Measurements from ENCODE around the gene EEF1AKMT4.

The EEF1AKMT4 gene

DNA sequence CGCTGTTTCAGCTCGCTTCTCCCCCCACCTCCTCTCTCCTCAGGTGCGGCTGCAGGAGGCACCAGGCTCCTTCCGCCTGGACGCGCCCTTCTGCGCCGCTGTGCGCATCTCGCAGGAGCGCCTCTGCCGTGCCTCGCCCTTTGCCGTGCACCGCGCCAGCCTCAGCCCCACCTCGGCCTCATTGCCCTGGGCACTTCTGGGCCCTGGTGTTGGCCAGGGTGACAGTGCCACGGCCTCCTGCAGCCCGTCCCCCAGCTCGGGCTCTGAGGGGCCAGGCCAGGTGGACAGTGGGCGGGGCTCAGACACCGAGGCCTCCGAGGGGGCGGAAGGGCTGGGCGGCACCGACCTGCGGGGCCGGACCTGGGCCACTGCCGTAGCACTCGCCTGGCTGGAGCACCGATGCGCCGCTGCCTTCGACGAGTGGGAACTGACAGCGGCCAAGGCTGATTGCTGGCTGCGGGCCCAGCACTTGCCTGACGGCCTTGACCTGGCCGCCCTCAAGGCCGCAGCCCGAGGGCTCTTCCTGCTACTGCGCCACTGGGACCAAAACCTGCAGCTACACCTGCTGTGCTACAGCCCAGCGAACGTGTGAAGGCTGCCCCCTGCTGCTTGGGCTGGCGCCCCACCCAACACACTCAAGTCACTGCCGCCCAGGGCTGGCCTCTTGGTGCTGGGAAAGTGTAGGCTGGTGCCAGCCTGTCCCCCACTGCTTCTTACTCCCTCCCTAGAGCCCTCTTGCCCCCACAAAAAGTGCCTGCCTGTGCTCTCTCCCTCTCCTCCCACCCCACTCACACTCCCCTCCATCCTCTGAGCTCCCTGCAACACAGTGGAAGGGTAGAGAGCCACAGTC is 7.8 kb upstream of the EEF1AKMT4 start:
- Histone ChIP-seq H3K27me3 (ENCODE audit: control insufficient read depth in 1 of 2, insufficient read depth in 1 of 2, low read length in 2 of 2) (peaks cover 0 to 25% of the 10 kb centered on the region in 2 experiments), H4K8ac (ENCODE audit: low read length) (no peak overlapping the region), H3K27ac (ENCODE audit: low read length, poor library complexity, severe bottlenecking) (no peak overlapping the region), H3K4me1 (ENCODE audit: control insufficient read depth, insufficient read depth, low read depth, low read length) (no peaks in the 10 kb centered on the region), H4K91ac (ENCODE audit: low read length) (peak overlapping the region; percentile 8), H3K18ac (ENCODE audit: low read depth in 1 of 2, low read length in 2 of 2) (no peak overlapping the region), H3K4me2 (ENCODE audit: low read length, poor library complexity, severe bottlenecking) (no peak overlapping the region), H2AK5ac (ENCODE audit: low read length, severe bottlenecking) (no peak overlapping the region), H3K4ac (ENCODE audit: low read depth in 1 of 2, low read length in 2 of 2) (no peak overlapping the region), H2BK12ac (ENCODE audit: low read length in 2 of 2) (no peak overlapping the region), H3K36me3 (ENCODE audit: control insufficient read depth in 1 of 2, insufficient read depth in 2 of 2, low read depth in 1 of 2, low read length in 2 of 2) (peaks cover 40 to 46% of the 10 kb centered on the region in 2 experiments), H3K9ac (ENCODE audit: low read length) (no peak overlapping the region), H3K9me3 (ENCODE audit: control insufficient read depth, low read length) (no peaks in the 10 kb centered on the region), H3K14ac (ENCODE audit: low read length in 2 of 2) (no peak overlapping the region), H2BK120ac (ENCODE audit: low read depth, low read length) (no peak overlapping the region), H3K79me1 (replicated peaks; ENCODE audit: low read length, poor library complexity, severe bottlenecking) (peaks cover 11% of the 10 kb centered on the region), H2AFZ (ENCODE audit: low read depth, low read length) (no peak overlapping the region), H3K4me3 (ENCODE audit: insufficient read depth in 1 of 2, low read depth in 1 of 2, low read length in 2 of 2) (no peak overlapping the region), H2BK5ac (ENCODE audit: low read depth, low read length, poor library complexity, severe bottlenecking) (no peak overlapping the region), H3K23ac (ENCODE audit: low read length in 2 of 2) (no peak overlapping the region), H2BK15ac (ENCODE audit: low read depth, poor library complexity, severe bottlenecking) (no peak overlapping the region)
- no peak for DNase-seq
- WGBS = 39% methylated on average over 44 of the region's 46 CpGs

- no peak overlapping the region for H3K9ac ChIP-seq (ENCODE audit: low read length)
- no peak overlapping the region for H3K27ac ChIP-seq (ENCODE audit: low read length, poor library complexity, severe bottlenecking)
- H2BK120ac ChIP-seq (ENCODE audit: low read depth, low read length) = no peak overlapping the region
- no peak overlapping the region for H3K23ac ChIP-seq (ENCODE audit: low read length in 2 of 2)
- H2BK15ac ChIP-seq (ENCODE audit: low read depth, poor library complexity, severe bottlenecking) = no peak overlapping the region
- no peaks in the 10 kb centered on the region for H3K9me3 ChIP-seq (ENCODE audit: control insufficient read depth, low read length)
- no peak overlapping the region for H4K8ac ChIP-seq (ENCODE audit: low read length)
- whole genome bisulfite sequencing = 95% methylated on average over 4 of the region's 5 CpGs
- H3K79me1 ChIP-seq (replicated peaks; ENCODE audit: low read length, poor library complexity, severe bottlenecking) = peaks cover 14% of the 10 kb centered on the region
- H4K91ac ChIP-seq (ENCODE audit: low read length) = no peak overlapping the region
- DNase-seq = no peak
- no peak overlapping the region for H3K4ac ChIP-seq (ENCODE audit: low read depth in 1 of 2, low read length in 2 of 2)
- H3K4me2 ChIP-seq (ENCODE audit: low read length, poor library complexity, severe bottlenecking) = no peak overlapping the region
- peaks cover 0 to 19% of the 10 kb centered on the region in 2 experiments for H3K27me3 ChIP-seq (ENCODE audit: control insufficient read depth in 1 of 2, insufficient read depth in 1 of 2, low read length in 2 of 2)
- no peak overlapping the region for H3K4me3 ChIP-seq (ENCODE audit: insufficient read depth in 1 of 2, low read depth in 1 of 2, low read length in 2 of 2)
- no peak overlapping the region for H2BK12ac ChIP-seq (ENCODE audit: low read length in 2 of 2)
- no peaks in the 10 kb centered on the region for H3K4me1 ChIP-seq (ENCODE audit: control insufficient read depth, insufficient read depth, low read depth, low read length)
- H2BK5ac ChIP-seq (ENCODE audit: low read depth, low read length, poor library complexity, severe bottlenecking) = no peak overlapping the region
- peaks cover 40 to 46% of the 10 kb centered on the region in 2 experiments for H3K36me3 ChIP-seq (ENCODE audit: control insufficient read depth in 1 of 2, insufficient read depth in 2 of 2, low read depth in 1 of 2, low read length in 2 of 2)
- no peak overlapping the region for H3K14ac ChIP-seq (ENCODE audit: low read length in 2 of 2)
- H3K18ac ChIP-seq (ENCODE audit: low read depth in 1 of 2, low read length in 2 of 2) = no peak overlapping the region
- H2AK5ac ChIP-seq (ENCODE audit: low read length, severe bottlenecking) = no peak overlapping the region
- no peak overlapping the region for H2AFZ ChIP-seq (ENCODE audit: low read depth, low read length)
These were observed 7.2 kb upstream of the EEF1AKMT4 start for GRCh38 chr3:184242297-184242685.

DNA sequence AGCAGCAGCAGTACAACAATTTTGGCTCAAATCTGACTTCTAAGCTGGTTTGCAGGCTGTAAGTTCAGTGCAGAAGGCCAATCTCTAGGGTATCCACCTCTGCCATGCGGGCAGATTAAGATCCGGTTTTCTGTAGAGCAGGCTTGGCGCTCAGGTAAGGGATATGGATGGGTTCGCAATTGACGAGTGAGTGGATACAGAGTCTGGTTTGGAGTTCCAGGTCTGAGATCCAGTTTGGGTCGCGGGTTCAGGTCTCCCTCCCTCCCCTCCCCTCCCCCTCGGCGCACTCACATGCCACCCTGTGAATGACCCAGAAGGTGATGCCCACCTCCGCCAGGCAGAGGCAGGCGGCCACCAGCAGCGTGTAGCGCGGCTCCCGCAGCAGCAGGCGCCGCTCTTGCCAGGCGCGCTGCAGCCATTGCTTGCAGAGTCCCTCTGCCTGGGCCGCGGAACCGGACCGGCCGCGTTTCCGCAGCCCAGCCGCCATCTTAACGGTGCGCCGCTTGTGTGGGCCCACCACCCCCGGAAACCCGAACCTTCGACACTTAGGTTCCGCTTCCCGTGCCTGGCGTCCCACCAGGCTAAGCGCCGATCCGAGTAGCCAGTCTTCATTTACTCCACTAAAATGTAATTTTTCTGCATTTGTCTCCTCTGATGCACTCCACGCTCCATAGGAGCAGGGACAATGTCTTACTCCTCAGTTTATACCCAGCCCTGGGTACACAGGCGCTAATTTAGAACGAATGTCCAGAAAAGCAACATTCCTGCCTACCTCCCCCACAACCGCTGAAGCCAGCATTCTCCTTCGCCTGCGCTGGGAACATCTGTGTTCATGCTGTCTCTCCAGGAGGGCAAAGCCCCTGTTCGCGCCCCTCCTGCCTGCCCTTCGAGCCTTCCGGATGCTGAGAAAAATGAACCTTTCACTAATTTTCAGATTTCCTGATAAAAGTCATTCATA is 739 bp upstream of the EEF1AKMT4 start, which contains the start of gene ALG3:
Gene ALG3 (minus strand): TSS at position 509 of the 958 bp plus-strand sequence. CDS start 22 bp downstream, at position 487.
- Histone ChIP-seq H3K4me2 (ENCODE audit: low read length, poor library complexity, severe bottlenecking) (peak within 1 kb of the TSS; percentile 100), H3K4me1 (ENCODE audit: control insufficient read depth, insufficient read depth, low read depth, low read length) (peaks cover 1% of the 10 kb centered on the region), H3K18ac (ENCODE audit: low read depth in 1 of 2, low read length in 2 of 2) (peak within 1 kb of the TSS; percentile 85 to 99), H3K23ac (ENCODE audit: low read length in 2 of 2) (no peak within 1 kb of the TSS), H3K79me1 (replicated peaks; ENCODE audit: low read length, poor library complexity, severe bottlenecking) (peaks cover 24% of the 10 kb centered on the region), H3K27ac (ENCODE audit: low read length, poor library complexity, severe bottlenecking) (peak within 1 kb of the TSS; percentile 86), H2AK5ac (ENCODE audit: low read length, severe bottlenecking) (no peak within 1 kb of the TSS), H4K91ac (ENCODE audit: low read length) (peak within 1 kb of the TSS; percentile 90), H2BK12ac (ENCODE audit: low read length in 2 of 2) (peak within 1 kb of the TSS in 1 of 2 experiments; percentile 40), H3K4me3 (ENCODE audit: insufficient read depth in 1 of 2, low read depth in 1 of 2, low read length in 2 of 2) (peak within 1 kb of the TSS; percentile 93 to 98), H2BK5ac (ENCODE audit: low read depth, low read length, poor library complexity, severe bottlenecking) (peak within 1 kb of the TSS; percentile 1), H2AFZ (ENCODE audit: low read depth, low read length) (peak within 1 kb of the TSS; percentile 98), H2BK120ac (ENCODE audit: low read depth, low read length) (peak within 1 kb of the TSS; percentile 69), H3K36me3 (ENCODE audit: control insufficient read depth in 1 of 2, insufficient read depth in 2 of 2, low read depth in 1 of 2, low read length in 2 of 2) (peaks cover 19 to 21% of the 10 kb centered on the region in 2 experiments), H3K9ac (ENCODE audit: low read length) (peak within 1 kb of the TSS; percentile 98), H3K27me3 (ENCODE audit: control insufficient read depth in 1 of 2, insufficient read depth in 1 of 2, low read length in 2 of 2) (no peaks in the 10 kb centered on the region), H2BK15ac (ENCODE audit: low read depth, poor library complexity, severe bottlenecking) (peak within 1 kb of the TSS; percentile 36), H3K9me3 (ENCODE audit: control insufficient read depth, low read length) (no peaks in the 10 kb centered on the region), H3K4ac (ENCODE audit: low read depth in 1 of 2, low read length in 2 of 2) (peak within 1 kb of the TSS; percentile 80 to 86), H3K14ac (ENCODE audit: low read length in 2 of 2) (peak within 1 kb of the TSS in 1 of 2 experiments; percentile 99), H4K8ac (ENCODE audit: low read length) (peak within 1 kb of the TSS; percentile 99)
- WGBS = under 1% methylated on average over 45 of the region's 49 CpGs
- peak; percentile 92 for DNase-seq
